HepG2 (cell line): Measurements from ENCODE around the gene KIAA0319L. TPM values are rescaled to one million over a fixed set of nuclear protein-coding genes. Genes with fewer than 3 reads are reported as not detected.

Experiments used
- ATAC-seq: fragments of 200-7000 bp; cut with Tn5 transposase; 3 replicates; pipeline ENCODE4 v1.9.1; 2020; ENCODE audit warnings: mild to moderate bottlenecking, moderate library complexity
- BruUV-seq: library from RNA; stranded (reverse); fragments of 400-500 nt; replicated peaks from 2 replicates; lab custom pipeline; 2021; lab: Mats Ljungman, UMichigan
- CTCF ChIA-PET: fragments of 300-600 bp; formaldehyde crosslinking; extraction: SDS; loops from one replicate; lab custom pipeline; 2021; ENCODE audit warnings: low total read pairs, inconsistent platforms, low intra/inter-chr PET ratio; lab: Yijun Ruan, JAX
- POLR2A ChIA-PET: fragments of 350-600 bp; sonication (Branson Sonifier 250); formaldehyde crosslinking; loops from one replicate; lab custom pipeline; 2020; ENCODE audit warnings: antibody characterized with exemption, inconsistent platforms; lab: Yijun Ruan, JAX
- DNase-seq: peaks from one replicate; pipeline ENCODE4 v3.0.0-alpha.2; 2015; ENCODE audit warnings: low spot score
- FAIRE-seq: peaks from 3 replicates; lab custom pipeline; 2011; peaks lifted over from hg19 to GRCh38; lab: Jason Lieb, UNC
- H2AFZ ChIP-seq: one replicate; pipeline ENCODE4 v1.6.1; 2011; ENCODE audit warnings: low read length, inconsistent platforms
- H3K27ac ChIP-seq: fragments of 300-600 bp; 3 replicates; pipeline ENCODE4 v1.8.0; 2011; ENCODE audit warnings: mixed run types, mild to moderate bottlenecking, mixed read lengths, low read length, inconsistent platforms; ENCODE audit not compliant: insufficient read depth; ENCODE audit errors: extremely low read length
- H3K27me3 ChIP-seq, 2 experiments: fragments of 200-600 bp in 1 of 2; 2 replicates in 1 of 2; 3 replicates in 1 of 2; pipeline versions ENCODE4 v1.6.0 to v1.8.0; 2011; ENCODE audit warnings: low read length in 2 of 2, mild to moderate bottlenecking in 2 of 2, moderate library complexity in 2 of 2, inconsistent platforms in 1 of 2; ENCODE audit not compliant: insufficient read depth in 2 of 2, control insufficient read depth in 1 of 2
- H3K36me3 ChIP-seq, 2 experiments: fragments of 200-600 bp in 1 of 2; replicated peaks in 1 of 2; 2 replicates in 1 of 2; 3 replicates in 1 of 2; pipeline versions ENCODE4 v1.5.1 to v1.8.0; 2011; ENCODE audit warnings: low read length in 2 of 2, inconsistent platforms in 1 of 2; ENCODE audit not compliant: insufficient read depth in 2 of 2, control insufficient read depth in 1 of 2
- H3K4me1 ChIP-seq: 2 replicates; pipeline ENCODE4 v1.5.1; 2012; ENCODE audit warnings: low read length, inconsistent platforms; ENCODE audit not compliant: insufficient read depth
- H3K4me2 ChIP-seq: 2 replicates; pipeline ENCODE4 v1.6.0; 2011; ENCODE audit warnings: low read depth, low read length, inconsistent platforms
- H3K4me3 ChIP-seq, 3 experiments: fragments of 200-600 bp in 1 of 3; sonication (generic), shearing (Covaris generic) in 1 of 3; replicated peaks in 1 of 3; 2 replicates each; pipeline ENCODE4 v1.5.1; 2011 to 2016; ENCODE audit warnings: low read length in 3 of 3, inconsistent platforms in 2 of 3, low read depth in 2 of 3, mild to moderate bottlenecking in 2 of 3, control low read depth in 1 of 3, mixed read lengths in 1 of 3; ENCODE audit not compliant: insufficient read depth in 1 of 3
- H3K79me2 ChIP-seq: one replicate; pipeline ENCODE4 v1.6.1; 2011; ENCODE audit warnings: low read length, inconsistent platforms; ENCODE audit not compliant: insufficient read depth
- H3K9ac ChIP-seq: 2 replicates; pipeline ENCODE4 v1.6.0; 2011; ENCODE audit warnings: mild to moderate bottlenecking, low read depth, low read length, inconsistent platforms; ENCODE audit not compliant: insufficient read depth
- H3K9me3 ChIP-seq: 2 replicates; pipeline ENCODE4 v1.5.1; 2012; ENCODE audit warnings: mild to moderate bottlenecking, low read length
- H4K20me1 ChIP-seq: 2 replicates; pipeline ENCODE4 v1.6.0; 2011; ENCODE audit warnings: inconsistent platforms, mild to moderate bottlenecking, low read length, moderate library complexity; ENCODE audit not compliant: insufficient read depth
- PRPF4 ChIP-seq: fragments of 200-400 bp; formaldehyde crosslinking; IDR thresholded peaks from 2 replicates; pipeline ENCODE4 v1.6.1; 2016; ENCODE audit warnings: low read length, low read depth; ENCODE audit not compliant: poor library complexity, severe bottlenecking
- ZNF577 ChIP-seq: sonication (generic); formaldehyde crosslinking; IDR thresholded peaks from 2 replicates; pipeline ENCODE4 v1.4.0; 2020; ENCODE audit warnings: mild to moderate bottlenecking, low read depth, missing genetic modification reagents, borderline replicate concordance
- WGBS: methylation state at CpG from one replicate; pipeline ENCODE4 v1.1.6; 2017; ENCODE audit warnings: low lambda C conversion rate; 5-methylcytosine and 5-hydroxymethylcytosine counted together
- in situ Hi-C: cut with HindIII; loops from 2 replicates; pipeline ENCODE4 v1.10.0; 2017; ENCODE audit warnings: low pct_unique_long_range_greater_than_20kb; ENCODE audit not compliant: extremely low pct_ligation_motif_present
- intact Hi-C: fragments of 100-400 bp; cut with micrococcal nuclease; formaldehyde crosslinking; loops from one replicate; pipeline ENCODE4 v1.10.0; 2022; ENCODE audit not compliant: unreplicated experiment
- polyA plus RNA-seq, 8 experiments: library from polyadenylated mRNA; depleted of rRNA in 3 of 8; stranded (reverse) in 7 of 8; unstranded in 1 of 8; fragments of >200 nt; fragmentation: Illumina TruSeq in 4 of 8; extraction: Trizol in 4 of 8; gene quantifications; 2 replicates each; pipeline versions ENCODE4 v1.2.1 to v1.2.3, GENCODE V29; 2011 to 2016; ENCODE audit warnings: low read depth in 4 of 8, missing spikeins in 1 of 8, mixed read lengths in 1 of 8; ENCODE audit not compliant: insufficient read depth in 1 of 8
- total RNA-seq, 5 experiments: library from RNA; depleted of rRNA; stranded (reverse); fragments of >200 nt; fragmentation: Illumina TruSeq; extraction: Trizol; gene quantifications; 2 replicates each; pipeline ENCODE4 v1.2.3, GENCODE V29; 2016; ENCODE audit warnings: low read depth in 1 of 5
- TF ChIP-seq, protein P1 (sequence below): sonication (generic); formaldehyde crosslinking; IDR thresholded peaks from 2 replicates; pipeline ENCODE4 v1.5.0; 2020; ENCODE audit warnings: missing genetic modification reagents, mild to moderate bottlenecking, borderline replicate concordance
- TF ChIP-seq, protein P2 (sequence below): sonication (generic); formaldehyde crosslinking; IDR thresholded peaks from 2 replicates; pipeline ENCODE4 v1.5.0; 2020; ENCODE audit warnings: missing genetic modification reagents, mild to moderate bottlenecking, borderline replicate concordance

Gene KIAA0319L
- total and polyA plus RNA-seq, 2 of the 13 experiments (the other 11 are each of a cell fraction or from before 2014, with no cell fraction given) = 33.4 to 82.6 TPM

DNA sequence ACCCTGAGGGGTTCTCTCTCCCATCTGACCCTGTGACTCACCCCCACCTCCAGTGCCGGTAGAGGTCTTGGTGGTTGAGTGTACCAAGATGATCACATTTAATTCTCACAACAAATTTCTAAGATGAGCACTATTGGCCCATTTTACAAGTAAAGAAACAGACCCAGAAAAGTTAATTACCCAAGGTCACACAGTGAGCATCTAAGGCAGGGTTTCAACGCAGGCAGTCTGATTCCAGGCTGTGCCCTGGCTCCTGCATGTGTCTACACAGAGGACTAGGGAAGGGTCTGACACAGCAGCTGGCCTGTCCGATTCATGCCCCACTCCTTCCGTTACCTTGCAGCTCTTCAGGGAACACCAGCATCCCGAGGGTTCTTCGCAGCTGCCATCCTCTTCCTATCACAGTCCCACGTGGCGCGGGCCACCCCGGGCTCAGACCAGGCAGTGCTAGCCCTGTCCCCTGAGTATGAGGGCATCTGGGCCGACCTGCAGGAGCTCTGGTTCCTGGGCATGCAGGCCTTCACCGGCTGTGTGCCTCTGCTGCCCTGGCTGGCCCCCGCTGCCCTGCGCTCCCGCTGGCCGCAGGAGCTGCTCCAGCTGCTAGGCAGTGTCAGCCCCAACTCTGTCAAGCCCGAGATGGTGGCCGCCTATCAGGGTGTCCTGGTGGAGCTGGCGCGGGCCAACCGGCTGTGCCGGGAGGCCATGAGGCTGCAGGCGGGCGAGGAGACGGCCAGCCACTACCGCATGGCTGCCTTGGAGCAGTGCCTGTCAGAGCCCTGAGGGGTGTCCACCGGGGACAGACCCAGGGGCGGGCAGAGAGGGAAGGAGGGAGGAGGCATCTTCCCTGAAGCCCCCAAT lies 7.9 kb upstream of the KIAA0319L start:
- ChIA-PET POLR2A (interaction anchor here (0.6 to 1.4 kb wide), 3 partner anchors 8 to 27 kb away, joined by 3 to 7 read pairs (median 5); partner anchors contain the start of gene TFAP2E), CTCF (interaction anchor here (0.9 to 3.4 kb wide), 2 partner anchors 114 to 210 kb away, joined by 3 to 13 read pairs; no protein-coding TSS in a partner anchor)
- Histone ChIP-seq H3K79me2 (no peaks in the 10 kb centered on the region), H2AFZ (no peak overlapping the region), H3K4me1 (no peaks in the 10 kb centered on the region), H3K27me3 (no peaks in the 10 kb centered on the region), H3K4me3 (no peak overlapping the region), H3K4me2 (no peak overlapping the region), H3K36me3 (peaks cover 7 to 18% of the 10 kb centered on the region in 2 experiments; a peak in 3 of 5 replicates), H4K20me1 (no peaks in the 10 kb centered on the region), H3K9ac (no peak overlapping the region), H3K9me3 (no peaks in the 10 kb centered on the region), H3K27ac (no peak overlapping the region)
- in situ Hi-C loops = loop anchor here (5.0 kb wide), 3 partner anchors 113 to 207 kb away; partner anchors contain the start of gene C1orf216
- intact Hi-C loops = loop anchor here (1.0 kb wide), 1 partner anchor 114 kb away; no protein-coding TSS in a partner anchor
- TF ChIP-seq, protein P1, sequence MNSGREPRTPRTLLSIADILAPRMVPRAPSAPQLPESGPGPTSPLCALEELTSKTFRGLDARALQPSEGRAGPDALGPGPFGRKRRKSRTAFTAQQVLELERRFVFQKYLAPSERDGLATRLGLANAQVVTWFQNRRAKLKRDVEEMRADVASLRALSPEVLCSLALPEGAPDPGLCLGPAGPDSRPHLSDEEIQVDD (CRISPR knock-in tag) = no peak
- TF ChIP-seq, protein P2, sequence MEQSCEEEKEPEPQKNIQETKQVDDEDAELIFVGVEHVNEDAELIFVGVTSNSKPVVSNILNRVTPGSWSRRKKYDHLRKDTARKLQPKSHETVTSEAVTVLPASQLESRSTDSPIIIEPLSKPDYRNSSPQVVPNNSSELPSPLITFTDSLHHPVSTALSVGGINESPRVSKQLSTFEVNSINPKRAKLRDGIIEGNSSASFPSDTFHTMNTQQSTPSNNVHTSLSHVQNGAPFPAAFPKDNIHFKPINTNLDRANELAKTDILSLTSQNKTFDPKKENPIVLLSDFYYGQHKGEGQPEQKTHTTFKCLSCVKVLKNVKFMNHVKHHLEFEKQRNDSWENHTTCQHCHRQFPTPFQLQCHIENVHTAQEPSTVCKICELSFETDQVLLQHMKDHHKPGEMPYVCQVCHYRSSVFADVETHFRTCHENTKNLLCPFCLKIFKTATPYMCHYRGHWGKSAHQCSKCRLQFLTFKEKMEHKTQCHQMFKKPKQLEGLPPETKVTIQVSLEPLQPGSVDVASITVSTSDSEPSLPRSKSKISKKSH (CRISPR knock-in tag) = 0 out of 2 replicates have a peak, but pooled peaks have one; percentile 20
- no peak for TF ChIP-seq ZNF577 (CRISPR knock-in tag)
- TF ChIP-seq PRPF4 = no peak
- no peak for FAIRE-seq
- BruUV-seq = no TSS peak
- 85% methylated on average over 9 of the region's 28 CpGs for WGBS
- no peak for DNase-seq
- no peak for ATAC-seq
